ENCODE results near the gene MAPK8.
"Not testable (repeated sequence)": the region's sequence is repeated elsewhere in the genome, so short reads cannot be mapped to it uniquely, and the experiment has no call there.

Gene MAPK8

GRCh38 chr10:48418189-48418788 lies 111.8 kb downstream of the MAPK8 start:
- DNase-seq (ENCODE audit: low read depth in 2 of 2) = no peak

- no peak for DNase-seq (ENCODE audit: low read depth in 2 of 2)
Measured at GRCh38 chr10:48419714-48420113, 113.2 kb downstream of the MAPK8 start.

- DNase-seq (ENCODE audit: low read depth in 2 of 2) = not testable (repeated sequence)
Measured at GRCh38 chr10:48421862-48422261, 115.4 kb downstream of the MAPK8 start.

GRCh38 chr10:48423884-48424283 lies 117.4 kb downstream of the MAPK8 start:
- no peak for DNase-seq (ENCODE audit: low read depth in 2 of 2)

- no peak for DNase-seq (ENCODE audit: low read depth in 2 of 2)
Measured at GRCh38 chr10:48428896-48429295, 122.4 kb downstream of the MAPK8 start.

- no peak for DNase-seq (ENCODE audit: low read depth in 2 of 2)
Measured at GRCh38 chr10:48429309-48429708, 122.8 kb downstream of the MAPK8 start.

- no peak for DNase-seq (ENCODE audit: low read depth in 2 of 2)
Measured at GRCh38 chr10:48430402-48430993, 124.0 kb downstream of the MAPK8 start.

GRCh38 chr10:48431871-48432270 lies 125.4 kb downstream of the MAPK8 start:
- DNase-seq (ENCODE audit: low read depth in 2 of 2) = no peak

- no peak for DNase-seq (ENCODE audit: low read depth in 2 of 2)
Measured at GRCh38 chr10:48437546-48437945, 131.1 kb downstream of the MAPK8 start.

GRCh38 chr10:48439031-48439430 lies 132.6 kb downstream of the MAPK8 start:
- no peak for DNase-seq (ENCODE audit: low read depth in 2 of 2)

GRCh38 chr10:48439581-48440041 lies 133.1 kb downstream of the MAPK8 start:
- DNase-seq (ENCODE audit: low read depth in 2 of 2) = no peak

GRCh38 chr10:48440771-48441170 lies 134.3 kb downstream of the MAPK8 start:
- DNase-seq (ENCODE audit: low read depth in 2 of 2) = no peak

GRCh38 chr10:48442090-48442808 lies 135.8 kb downstream of the MAPK8 start:
- no peak for DNase-seq (ENCODE audit: low read depth in 2 of 2)

GRCh38 chr10:48442809-48443177 lies 136.3 kb downstream of the MAPK8 start:
- DNase-seq (ENCODE audit: low read depth in 2 of 2) = no peak

GRCh38 chr10:48444266-48444665 lies 137.8 kb downstream of the MAPK8 start:
- no peak for DNase-seq (ENCODE audit: low read depth in 2 of 2)

GRCh38 chr10:48444861-48445841 lies 138.7 kb downstream of the MAPK8 start:
- DNase-seq (ENCODE audit: low read depth in 2 of 2) = no peak

- DNase-seq (ENCODE audit: low read depth in 2 of 2) = no peak
Measured at GRCh38 chr10:48445932-48446331, 139.5 kb downstream of the MAPK8 start.

GRCh38 chr10:48446785-48447184 lies 140.3 kb downstream of the MAPK8 start:
- no peak for DNase-seq (ENCODE audit: low read depth in 2 of 2)

- DNase-seq (ENCODE audit: low read depth in 2 of 2) = no peak
Measured at GRCh38 chr10:48447356-48448215, 141.1 kb downstream of the MAPK8 start.

- DNase-seq (ENCODE audit: low read depth in 2 of 2) = no peak
Measured at GRCh38 chr10:48448796-48449195, 142.3 kb downstream of the MAPK8 start.
